Esophagus (tissue), 2 donors: Measurements from ENCODE around the gene NRXN3. TPM values are rescaled to one million over a fixed set of nuclear protein-coding genes. Genes with fewer than 3 reads are reported as not detected.

ENCODE experiments used
- H3K27ac ChIP-seq, 2 donors: one replicate each; pipeline ENCODE4 v1.5.1; 2013; ENCODE audit warnings: low read depth in 2 of 2, mild to moderate bottlenecking in 2 of 2, inconsistent platforms in 1 of 2, low read length in 1 of 2, moderate library complexity in 1 of 2
- H3K27me3 ChIP-seq, 2 donors: one replicate each; pipeline ENCODE4 v1.6.1; 2013; ENCODE audit warnings: low read length in 2 of 2, control low read depth in 1 of 2, mild to moderate bottlenecking in 1 of 2; ENCODE audit not compliant: insufficient read depth in 2 of 2, control insufficient read depth in 1 of 2
- H3K36me3 ChIP-seq, 2 donors: one replicate each; pipeline ENCODE4 v1.6.1; 2013; ENCODE audit warnings: low read length in 1 of 2; ENCODE audit not compliant: control insufficient read depth in 2 of 2, insufficient read depth in 2 of 2
- H3K4me1 ChIP-seq, 2 donors: one replicate each; pipeline ENCODE4 v1.6.1; 2013; ENCODE audit warnings: low read length in 1 of 2; ENCODE audit not compliant: control insufficient read depth in 2 of 2, insufficient read depth in 2 of 2
- H3K4me3 ChIP-seq, 2 donors: one replicate each; pipeline ENCODE4 v1.5.1; 2013; ENCODE audit warnings: low read length in 2 of 2, mild to moderate bottlenecking in 2 of 2, low read depth in 1 of 2, moderate library complexity in 1 of 2
- H3K9me3 ChIP-seq, 2 donors: one replicate each; pipeline ENCODE4 v1.6.1; 2013; ENCODE audit warnings: mild to moderate bottlenecking in 2 of 2, low read depth in 1 of 2, low read length in 1 of 2, moderate library complexity in 1 of 2; ENCODE audit not compliant: control insufficient read depth in 2 of 2, insufficient read depth in 1 of 2
- WGBS, 2 donors: extraction: QIAGEN DNeasy Blood & Tissue Kit; methylation state at CpG; one replicate each; pipeline ENCODE4 v1.1.7; 2013; 5-methylcytosine and 5-hydroxymethylcytosine counted together
- polyA plus RNA-seq, 2 donors: library from polyadenylated mRNA; stranded (reverse); fragments of 200-250 nt; gene quantifications; one replicate each; pipeline ENCODE4 v1.2.3, GENCODE V29; 2013
- donor health status: healthy with polysubstance abuse.
- donor health status: Bipolar disorder and iron deficiency.

Gene NRXN3
- polyA plus RNA-seq, 2 donors, result 1.7 to 2.2 TPM

DNA sequence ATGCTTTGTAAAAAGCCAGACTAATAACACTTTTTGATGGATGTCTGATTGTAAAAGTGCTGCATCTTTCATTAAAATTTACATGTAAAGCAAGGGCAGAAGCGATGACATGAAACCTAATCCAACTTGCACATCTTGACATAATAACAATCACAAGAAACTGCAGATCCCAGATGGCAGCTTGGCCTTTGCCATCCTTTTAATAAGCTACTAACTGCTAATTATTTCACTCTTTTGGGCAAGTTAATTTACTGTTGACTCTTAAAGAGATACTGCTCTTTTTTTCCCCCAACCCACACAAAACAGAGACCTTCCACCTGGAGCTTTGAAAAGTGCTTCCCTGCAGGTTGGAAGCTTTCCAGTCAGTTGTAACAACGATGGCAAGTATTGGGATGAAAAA lies 137.5 kb downstream of the NRXN3 start:
- Histone ChIP-seq H3K4me1 (no peaks in the 10 kb centered on the region), H3K9me3 (no peaks in the 10 kb centered on the region), H3K27me3 (no peaks in the 10 kb centered on the region), H3K4me3 (no peak overlapping the region), H3K27ac (no peak overlapping the region), H3K36me3 (no peaks in the 10 kb centered on the region)
- 42% methylated on average over 2 of the region's 2 CpGs for WGBS, 2 donors

DNA sequence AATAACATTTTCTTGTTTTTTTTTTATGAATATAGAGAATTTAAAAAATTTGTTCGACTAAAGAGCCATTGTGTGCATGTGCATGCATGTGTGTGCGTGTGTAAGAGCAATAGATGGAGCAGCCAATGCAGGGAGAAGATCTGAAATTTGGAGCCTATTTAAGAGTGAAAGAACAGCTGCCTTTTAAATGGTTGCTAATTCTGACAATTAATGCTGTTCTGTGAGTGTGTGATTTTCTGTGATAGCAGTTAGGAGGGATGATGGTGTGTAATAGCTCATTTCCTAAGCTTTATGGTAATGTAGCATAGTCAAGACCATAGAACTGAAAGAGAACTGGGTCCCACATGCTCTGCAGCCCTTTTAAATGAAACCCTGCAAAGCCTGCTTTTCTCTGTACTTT lies 137.9 kb downstream of the NRXN3 start:
- 38 to 51% methylated on average over 2 of the region's 2 CpGs for WGBS, 2 donors
- Histone ChIP-seq H3K4me1 (no peaks in the 10 kb centered on the region), H3K9me3 (no peaks in the 10 kb centered on the region), H3K36me3 (no peaks in the 10 kb centered on the region), H3K4me3 (no peak overlapping the region), H3K27ac (no peak overlapping the region), H3K27me3 (no peaks in the 10 kb centered on the region)

DNA sequence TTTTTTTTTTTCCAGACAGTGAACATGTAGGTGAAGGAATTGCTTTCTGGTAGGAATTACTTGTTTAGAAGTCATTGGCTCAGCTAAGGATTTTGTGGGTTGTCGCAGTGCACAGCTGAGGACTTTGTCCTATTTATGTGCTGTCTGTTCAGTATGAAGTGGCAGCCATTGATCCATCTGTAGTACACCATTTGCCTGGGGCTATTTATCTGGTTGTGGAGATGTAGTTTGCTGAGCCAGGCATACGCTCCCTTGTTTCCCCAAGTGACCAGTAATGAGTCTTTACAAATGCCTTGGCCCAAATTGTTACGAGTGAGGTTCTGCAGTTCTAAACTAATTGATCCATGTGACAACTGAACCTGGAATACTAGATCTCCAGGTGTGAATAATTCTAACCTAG lies 140.1 kb downstream of the NRXN3 start:
- no peaks in the 10 kb centered on the region for H3K27me3 ChIP-seq
- no peaks in the 10 kb centered on the region for H3K4me1 ChIP-seq
- H3K36me3 ChIP-seq, result no peaks in the 10 kb centered on the region
- no peak overlapping the region for H3K27ac ChIP-seq
- 74 to 76% methylated on average over 3 of the region's 3 CpGs for WGBS, 2 donors
- H3K4me3 ChIP-seq, result no peak overlapping the region
- no peaks in the 10 kb centered on the region for H3K9me3 ChIP-seq

DNA sequence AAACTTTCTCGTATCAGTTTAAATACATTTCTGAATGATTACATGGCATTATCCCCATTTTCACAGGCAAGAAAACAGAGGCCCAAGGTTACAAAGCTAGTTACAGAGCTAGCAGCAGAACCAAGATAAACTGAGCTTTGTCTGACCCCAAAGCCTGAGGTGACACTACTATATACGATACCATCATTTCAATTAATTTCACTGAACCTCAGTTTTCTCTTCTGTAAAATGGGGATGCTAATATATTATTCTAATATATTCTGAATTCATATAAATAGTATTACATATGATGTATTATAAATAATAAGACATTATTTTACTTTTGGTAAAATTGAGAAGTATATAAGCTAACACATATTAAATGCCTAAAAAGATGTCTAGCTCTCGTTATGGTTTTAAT lies 143.3 kb downstream of the NRXN3 start:
- Histone ChIP-seq H3K4me1 (no peaks in the 10 kb centered on the region), H3K4me3 (no peak overlapping the region), H3K9me3 (no peaks in the 10 kb centered on the region), H3K36me3 (no peaks in the 10 kb centered on the region), H3K27ac (no peak overlapping the region), H3K27me3 (no peaks in the 10 kb centered on the region)
- 75 to 79% methylated on average over 3 of the region's 3 CpGs for WGBS, 2 donors

DNA sequence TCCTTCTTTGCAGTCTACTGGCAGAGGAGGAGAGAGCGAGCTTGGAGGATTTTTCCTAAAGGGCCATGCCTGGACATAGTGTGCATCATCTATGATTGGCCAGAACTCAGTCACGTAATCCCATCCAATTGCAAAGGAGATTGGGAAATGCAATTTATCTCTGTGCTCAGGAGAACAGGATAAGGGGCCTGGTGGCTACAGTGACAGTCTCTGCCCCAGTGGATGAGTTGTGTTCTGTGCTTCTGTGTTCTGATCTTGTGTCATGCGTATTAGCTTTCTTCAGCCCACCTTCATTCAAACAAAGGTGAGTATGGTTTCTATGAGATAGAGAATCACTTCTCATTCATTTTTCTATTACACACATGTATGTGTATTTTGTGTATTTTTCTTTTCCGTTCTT lies 144.3 kb downstream of the NRXN3 start:
- 67 to 84% methylated on average over 4 of the region's 4 CpGs for WGBS, 2 donors
- no peaks in the 10 kb centered on the region for H3K27me3 ChIP-seq
- no peaks in the 10 kb centered on the region for H3K4me1 ChIP-seq
- no peak overlapping the region for H3K27ac ChIP-seq
- no peaks in the 10 kb centered on the region for H3K9me3 ChIP-seq
- H3K36me3 ChIP-seq, result no peaks in the 10 kb centered on the region
- H3K4me3 ChIP-seq, result no peak overlapping the region

DNA sequence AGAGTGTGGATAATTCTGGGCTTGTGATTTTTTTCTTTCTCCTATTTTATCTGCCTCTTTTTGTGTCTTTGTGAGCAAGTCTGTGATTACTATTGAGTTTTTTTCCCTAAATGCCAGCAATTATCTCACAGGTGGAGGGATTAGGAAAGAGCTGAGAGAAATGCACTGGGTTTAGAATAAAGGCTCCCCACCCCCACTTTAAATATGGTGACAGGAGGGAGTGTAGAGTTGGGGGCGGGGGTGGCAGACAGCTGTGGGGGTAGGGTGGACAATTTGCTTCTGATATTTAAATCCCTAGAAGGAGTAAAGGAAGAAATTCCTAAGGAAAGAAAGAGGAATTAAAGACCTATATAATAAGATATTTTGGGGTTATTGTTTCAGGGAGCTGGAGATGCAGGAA lies 145.9 kb downstream of the NRXN3 start:
- H3K4me1 ChIP-seq, result no peaks in the 10 kb centered on the region
- WGBS, 2 donors, result 32 to 53% methylated on average over 1 of the region's 1 CpG
- H3K27ac ChIP-seq, result no peak overlapping the region
- no peaks in the 10 kb centered on the region for H3K9me3 ChIP-seq
- H3K36me3 ChIP-seq, result no peaks in the 10 kb centered on the region
- H3K27me3 ChIP-seq, result no peaks in the 10 kb centered on the region
- H3K4me3 ChIP-seq, result no peak overlapping the region

DNA sequence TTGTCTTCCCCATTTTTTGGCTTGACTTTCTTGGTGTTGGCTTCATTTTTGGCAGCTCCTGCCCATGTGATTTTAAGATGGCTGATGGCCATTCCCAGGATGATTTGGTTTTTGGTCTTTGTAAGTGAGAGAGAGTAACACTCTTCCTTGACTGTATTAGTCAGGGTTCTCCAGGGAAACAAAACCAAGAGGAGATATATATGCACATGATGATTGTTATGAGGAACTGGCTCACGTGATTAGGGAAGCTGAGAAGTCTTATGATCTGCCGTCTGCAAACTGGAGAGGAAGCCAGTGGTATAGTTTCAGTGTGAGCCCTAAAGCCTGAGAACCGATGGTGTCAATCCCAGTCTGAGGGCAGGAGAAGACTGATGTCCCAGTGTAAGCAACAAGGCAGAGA lies 146.6 kb downstream of the NRXN3 start:
- no peaks in the 10 kb centered on the region for H3K4me1 ChIP-seq
- H3K27me3 ChIP-seq, result no peaks in the 10 kb centered on the region
- no peak overlapping the region for H3K27ac ChIP-seq
- H3K36me3 ChIP-seq, result no peaks in the 10 kb centered on the region
- H3K4me3 ChIP-seq, result no peak overlapping the region
- WGBS, 2 donors, result 66 to 70% methylated on average over 3 of the region's 3 CpGs
- no peaks in the 10 kb centered on the region for H3K9me3 ChIP-seq

DNA sequence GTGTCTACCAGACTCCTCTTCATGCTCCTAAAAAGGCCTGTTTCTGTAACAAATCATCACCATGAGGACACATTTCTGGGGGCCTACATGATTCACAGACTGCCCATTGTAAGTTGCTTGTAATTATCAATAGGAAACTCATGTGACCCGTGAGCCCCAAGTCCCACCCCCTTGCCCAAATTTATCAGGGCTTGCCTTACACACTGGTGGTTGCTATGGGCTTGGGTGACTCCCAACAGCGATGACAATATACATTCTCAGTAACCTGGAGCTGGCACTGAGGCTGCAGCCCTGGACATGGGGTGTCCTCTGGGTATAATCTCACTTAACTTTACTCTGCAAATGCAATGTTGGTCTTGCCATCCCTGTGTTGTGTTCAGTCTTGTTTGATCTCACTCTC lies 149.2 kb downstream of the NRXN3 start:
- Histone ChIP-seq H3K4me3 (no peak overlapping the region), H3K27me3 (no peaks in the 10 kb centered on the region), H3K9me3 (no peaks in the 10 kb centered on the region), H3K27ac (no peak overlapping the region), H3K4me1 (no peaks in the 10 kb centered on the region), H3K36me3 (no peaks in the 10 kb centered on the region)
- 74 to 78% methylated on average over 2 of the region's 2 CpGs for WGBS, 2 donors

DNA sequence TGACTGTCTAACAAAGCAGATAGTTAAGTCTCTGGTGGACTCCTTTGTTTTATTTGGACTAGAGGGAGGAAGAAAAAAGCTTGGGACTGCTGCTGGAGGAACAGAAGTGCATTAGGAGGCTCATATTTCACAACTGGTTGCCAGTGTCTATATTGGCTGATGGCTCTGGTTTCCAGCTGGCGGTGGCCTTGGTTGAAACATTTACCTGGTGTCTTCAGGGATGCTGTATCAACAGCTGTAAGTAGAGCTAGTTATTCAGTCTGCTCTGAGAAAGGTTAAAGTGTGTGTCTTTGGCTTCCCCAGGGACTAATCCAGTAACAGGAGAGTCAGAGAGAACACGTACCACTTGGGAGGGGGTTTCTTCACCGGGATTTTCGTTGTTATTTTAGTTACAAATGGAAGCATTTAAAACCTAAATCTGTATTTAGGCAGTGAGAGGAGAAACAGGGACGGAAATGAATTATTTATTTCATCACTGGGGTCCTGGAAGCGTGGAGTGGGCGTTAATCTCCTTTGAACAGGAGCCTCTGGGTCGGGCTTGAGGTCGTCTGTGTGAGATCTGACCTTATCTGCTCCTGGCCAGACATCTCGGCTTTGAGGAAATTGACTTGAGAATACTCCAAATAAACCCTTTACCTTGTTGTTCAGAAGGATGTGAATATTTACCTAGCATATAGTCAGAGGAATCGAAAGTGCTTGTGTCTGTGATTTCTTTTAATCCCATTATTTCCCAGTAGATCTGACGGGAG lies 149.9 kb downstream of the NRXN3 start:
- Histone ChIP-seq H3K36me3 (no peaks in the 10 kb centered on the region), H3K27ac (no peak overlapping the region), H3K4me3 (no peak overlapping the region), H3K9me3 (peaks cover 0 to 3% of the 10 kb centered on the region in 2 donors), H3K4me1 (no peaks in the 10 kb centered on the region), H3K27me3 (no peaks in the 10 kb centered on the region)
- 25 to 26% methylated on average over 12 of the region's 12 CpGs for WGBS, 2 donors

DNA sequence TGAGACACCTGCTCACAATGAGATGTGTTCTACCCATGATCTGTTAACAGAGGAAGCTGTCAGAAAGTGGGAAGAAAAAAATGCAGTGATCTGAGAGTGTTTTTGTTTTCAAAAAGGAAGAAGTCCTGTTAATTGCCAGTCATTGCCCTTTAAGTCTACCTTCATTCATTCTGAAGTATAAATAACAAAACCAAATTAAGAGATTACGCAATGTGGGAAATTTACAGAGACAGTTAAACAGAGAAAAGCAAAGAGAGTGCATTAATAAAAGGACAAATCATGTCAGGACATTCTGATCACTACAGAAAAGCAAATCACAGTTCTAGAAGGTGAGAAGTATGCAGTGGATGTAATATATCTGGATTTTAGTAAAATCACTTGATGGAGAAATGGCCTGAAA lies 154.2 kb downstream of the NRXN3 start:
- Histone ChIP-seq H3K4me1 (no peaks in the 10 kb centered on the region), H3K36me3 (no peaks in the 10 kb centered on the region), H3K9me3 (peaks cover 0 to 3% of the 10 kb centered on the region in 2 donors), H3K4me3 (no peak overlapping the region), H3K27ac (no peak overlapping the region), H3K27me3 (no peaks in the 10 kb centered on the region)
- WGBS, 2 donors, result 88 to 92% methylated on average over 1 of the region's 1 CpG
